HuH-7.5 (cell line): Measurements from ENCODE around the gene TXNRD2.
"Not testable (repeated sequence)": the region's sequence is repeated elsewhere in the genome, so short reads cannot be mapped to it uniquely, and the experiment has no call there.

Experiments
- DNase-seq: peaks from one replicate; pipeline ENCODE4 v3.0.0; 2011; ENCODE audit warnings: low spot score

Gene TXNRD2

DNA sequence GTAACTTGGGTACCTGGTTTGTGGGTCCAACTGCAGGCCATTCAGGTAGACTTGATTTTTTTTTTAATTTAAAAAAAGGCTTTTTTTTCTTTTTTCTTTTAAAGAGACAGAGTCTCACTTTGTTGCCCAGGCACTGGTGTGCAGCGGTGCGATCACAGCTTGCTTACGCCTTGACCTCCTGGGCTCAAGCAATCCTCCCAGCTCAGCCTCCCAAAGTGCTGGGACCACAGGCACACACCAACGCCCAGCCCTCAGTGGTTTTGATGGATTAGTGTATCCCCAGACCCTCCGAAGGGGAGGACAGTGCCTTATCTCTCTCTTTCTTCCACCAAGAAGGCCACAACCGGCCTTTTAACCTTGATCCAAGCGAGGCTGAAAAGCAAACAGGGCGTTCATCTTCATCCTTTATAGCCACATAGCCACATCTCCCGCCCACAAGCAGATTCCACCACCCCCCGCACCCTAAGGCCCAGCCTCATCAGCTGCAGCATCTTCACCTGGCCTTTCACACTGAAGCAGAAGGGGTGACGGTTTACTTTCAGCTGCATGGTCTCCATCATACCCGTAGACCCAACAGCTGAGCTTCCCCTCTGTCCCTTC lies 17.6 kb downstream of the TXNRD2 start:
- DNase-seq: no peak

GRCh38 chr22:19921544-19922081 lies 20.0 kb downstream of the TXNRD2 start:
- DNase-seq: no peak

GRCh38 chr22:19919701-19920363 lies 21.8 kb downstream of the TXNRD2 start:
- no peak for DNase-seq

DNA sequence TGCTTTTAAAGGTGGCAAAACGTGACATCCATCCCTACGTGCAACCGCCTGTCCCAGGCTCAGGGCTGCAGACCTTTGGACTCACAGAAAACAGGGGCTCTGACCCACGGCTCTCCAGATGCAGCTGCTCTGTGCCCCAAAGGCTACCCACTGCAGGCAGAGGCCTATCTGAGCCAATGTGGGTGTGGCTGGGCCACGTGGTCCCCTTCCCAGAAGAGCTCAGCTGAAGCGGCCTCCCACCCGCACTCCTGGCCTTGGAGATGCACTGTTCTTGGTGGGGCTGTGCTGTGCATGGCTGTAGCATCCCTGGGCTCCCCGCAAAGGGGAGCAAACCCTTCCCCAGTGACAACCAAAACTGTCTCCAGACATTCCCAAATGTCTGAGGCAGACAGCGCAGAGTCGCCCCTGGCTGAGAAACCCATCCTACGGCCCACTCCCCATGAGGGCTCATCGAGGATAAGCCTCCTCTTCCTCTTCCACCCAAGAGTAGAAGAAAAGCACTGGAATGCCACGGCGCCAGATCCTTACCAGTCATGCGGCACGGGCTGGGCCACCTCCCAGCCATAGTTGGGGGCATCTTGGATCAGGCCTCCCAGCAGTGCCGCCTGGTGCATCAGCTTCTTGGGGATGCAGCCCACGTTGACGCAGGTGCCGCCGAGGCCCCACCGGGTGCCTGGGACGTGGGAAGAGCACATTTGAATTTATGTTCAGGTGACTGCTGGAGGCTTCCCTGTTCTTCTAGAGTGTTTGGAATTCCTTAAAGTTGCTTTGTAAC lies 23.1 kb downstream of the TXNRD2 start:
- DNase-seq: no peak

- DNase-seq: no peak
Observed at GRCh38 chr22:19917389-19918138, 24.1 kb downstream of the TXNRD2 start.

DNA sequence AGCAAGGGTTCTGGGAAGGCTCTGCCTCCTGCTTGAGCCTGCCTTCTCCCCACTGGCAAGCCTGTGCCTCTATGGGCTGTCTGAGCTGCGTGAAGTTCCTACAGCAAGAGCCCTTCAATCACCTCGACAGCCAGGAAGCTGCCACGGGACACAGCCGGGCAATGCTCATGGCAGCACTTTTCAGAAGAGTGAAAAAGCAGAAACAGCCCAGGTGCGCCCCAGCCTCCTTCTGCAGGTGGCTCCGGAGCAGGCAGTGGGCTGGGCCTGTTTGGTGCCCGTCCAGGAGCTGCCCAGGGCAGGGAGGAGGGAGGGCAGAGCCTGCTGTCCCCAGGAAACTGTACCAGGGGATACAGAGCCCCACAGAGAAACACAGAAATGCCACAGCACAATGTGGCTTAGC lies 24.7 kb downstream of the TXNRD2 start:
- no peak for DNase-seq

DNA sequence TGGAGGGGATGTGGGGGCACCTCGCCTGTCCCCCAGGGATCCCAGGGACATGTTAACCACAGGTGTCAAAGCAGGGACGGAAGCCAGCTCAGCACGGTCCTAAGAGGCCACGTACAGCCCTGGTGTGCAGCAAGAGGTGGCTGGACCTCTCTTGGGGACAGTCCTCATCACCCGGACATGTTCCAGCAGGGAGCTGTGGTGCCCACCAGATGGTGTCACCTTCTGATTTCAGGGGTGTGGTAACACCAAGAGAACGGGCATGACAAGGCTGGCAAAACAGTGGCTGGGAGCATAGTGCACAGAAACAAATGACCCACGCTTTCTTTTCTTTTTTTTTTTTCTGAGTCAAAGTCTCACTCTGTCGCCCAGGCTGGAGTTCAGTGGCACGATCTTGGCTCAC lies 25.6 kb downstream of the TXNRD2 start:
- no peak for DNase-seq

- no peak for DNase-seq
Observed at GRCh38 chr22:19915287-19915954, 26.2 kb downstream of the TXNRD2 start.

- DNase-seq: no peak
Observed at GRCh38 chr22:19914201-19914943, 27.2 kb downstream of the TXNRD2 start.

DNA sequence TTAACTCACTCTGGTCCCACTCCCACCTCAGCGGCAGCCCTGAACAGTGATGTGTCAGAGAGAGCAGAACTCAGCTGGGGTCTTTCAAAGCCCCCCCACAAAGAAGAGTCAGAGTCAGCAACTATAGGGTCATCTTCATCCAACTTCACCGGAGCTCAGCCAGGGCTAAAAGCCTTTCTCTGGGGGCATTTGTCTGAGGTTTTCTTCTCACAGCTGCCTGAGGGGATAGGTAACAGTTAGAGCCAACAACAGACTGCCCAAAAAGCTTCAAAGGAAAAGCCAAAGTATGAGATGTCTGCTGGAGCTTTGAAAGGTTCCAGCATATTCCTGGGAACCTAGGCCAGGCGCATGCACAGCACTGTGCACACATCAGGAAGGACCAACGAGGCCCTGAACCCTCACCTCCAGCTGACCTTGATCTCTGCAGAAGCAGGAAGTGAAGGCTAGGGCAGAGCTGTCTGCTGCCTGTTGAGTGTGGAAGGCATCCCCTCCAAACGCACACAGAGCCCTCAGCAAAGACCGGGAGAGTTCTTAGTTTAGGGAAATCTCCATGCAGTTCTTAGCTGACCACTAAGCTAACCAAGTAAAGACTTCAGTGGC lies 28.2 kb downstream of the TXNRD2 start:
- DNase-seq: no peak

- DNase-seq: no peak
Observed at GRCh38 chr22:19912271-19912999, 29.2 kb downstream of the TXNRD2 start.

GRCh38 chr22:19911540-19912270 lies 29.9 kb downstream of the TXNRD2 start:
- DNase-seq: no peak

DNA sequence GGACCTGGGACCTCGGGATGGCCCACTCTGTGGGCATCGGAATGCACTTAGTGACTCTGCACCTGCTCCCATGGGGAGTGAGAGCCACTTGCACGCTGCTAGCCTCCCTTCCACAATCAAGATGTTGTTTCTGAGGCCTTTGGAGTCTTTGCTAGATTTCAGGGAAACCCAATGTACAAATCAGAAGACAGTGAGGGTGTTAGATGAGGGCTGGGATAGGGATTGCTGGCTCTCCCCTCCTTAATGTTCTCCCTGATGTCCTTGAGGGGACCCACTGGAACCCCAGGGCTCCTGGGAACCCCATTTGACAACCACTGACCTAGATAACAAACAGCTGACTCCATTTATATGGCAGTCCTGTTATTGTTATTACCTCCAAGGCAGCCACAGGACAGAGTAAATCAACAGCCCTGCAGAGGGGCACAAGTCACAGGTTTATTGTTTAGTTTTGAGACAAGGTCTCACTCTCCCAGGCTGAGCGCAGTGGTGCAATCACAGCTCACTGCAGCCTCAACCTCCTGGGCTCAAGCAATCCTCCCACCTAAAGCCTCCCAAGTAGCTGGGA lies 31.4 kb downstream of the TXNRD2 start:
- no peak for DNase-seq

GRCh38 chr22:19909350-19910179 lies 32.1 kb downstream of the TXNRD2 start:
- DNase-seq: peak; percentile 87

DNA sequence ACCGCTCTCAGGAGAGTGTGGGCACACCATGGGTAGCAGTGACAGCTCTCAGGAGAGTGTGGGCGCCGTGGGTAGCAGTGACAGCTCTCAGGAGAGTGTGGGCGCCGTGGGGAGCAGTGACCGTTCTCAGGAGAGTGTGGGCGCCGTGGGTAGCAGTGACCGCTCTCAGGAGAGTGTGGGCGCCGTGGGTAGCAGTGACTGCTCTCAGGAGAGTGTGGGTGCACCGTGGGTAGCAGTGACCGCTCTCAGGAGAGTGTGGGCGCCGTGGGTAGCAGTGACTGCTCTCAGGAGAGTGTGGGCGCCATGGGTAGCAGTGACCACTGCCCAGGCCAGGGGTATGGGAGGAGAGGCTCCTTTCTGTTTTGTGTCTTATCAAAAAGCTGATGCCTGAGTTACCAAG lies 33.7 kb downstream of the TXNRD2 start:
- not testable (repeated sequence) for DNase-seq

DNA sequence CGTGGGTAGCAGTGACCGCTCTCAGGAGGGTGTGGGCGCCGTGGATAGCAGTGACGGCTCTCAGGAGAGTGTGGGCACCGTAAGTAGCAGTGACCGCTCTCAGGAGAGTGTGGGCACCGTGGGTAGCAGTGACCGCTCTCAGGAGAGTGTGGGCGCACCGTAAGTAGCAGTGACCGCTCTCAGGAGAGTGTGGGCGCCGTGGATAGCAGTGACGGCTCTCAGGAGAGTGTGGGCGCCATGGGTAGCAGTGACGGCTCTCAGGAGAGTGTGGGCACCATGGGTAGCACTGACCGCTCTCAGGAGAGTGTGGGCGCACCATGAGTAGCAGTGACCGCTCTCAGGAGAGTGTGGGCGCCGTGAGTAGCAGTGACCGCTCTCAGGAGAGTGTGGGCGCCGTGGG lies 34.8 kb downstream of the TXNRD2 start:
- DNase-seq: not testable (repeated sequence)

DNA sequence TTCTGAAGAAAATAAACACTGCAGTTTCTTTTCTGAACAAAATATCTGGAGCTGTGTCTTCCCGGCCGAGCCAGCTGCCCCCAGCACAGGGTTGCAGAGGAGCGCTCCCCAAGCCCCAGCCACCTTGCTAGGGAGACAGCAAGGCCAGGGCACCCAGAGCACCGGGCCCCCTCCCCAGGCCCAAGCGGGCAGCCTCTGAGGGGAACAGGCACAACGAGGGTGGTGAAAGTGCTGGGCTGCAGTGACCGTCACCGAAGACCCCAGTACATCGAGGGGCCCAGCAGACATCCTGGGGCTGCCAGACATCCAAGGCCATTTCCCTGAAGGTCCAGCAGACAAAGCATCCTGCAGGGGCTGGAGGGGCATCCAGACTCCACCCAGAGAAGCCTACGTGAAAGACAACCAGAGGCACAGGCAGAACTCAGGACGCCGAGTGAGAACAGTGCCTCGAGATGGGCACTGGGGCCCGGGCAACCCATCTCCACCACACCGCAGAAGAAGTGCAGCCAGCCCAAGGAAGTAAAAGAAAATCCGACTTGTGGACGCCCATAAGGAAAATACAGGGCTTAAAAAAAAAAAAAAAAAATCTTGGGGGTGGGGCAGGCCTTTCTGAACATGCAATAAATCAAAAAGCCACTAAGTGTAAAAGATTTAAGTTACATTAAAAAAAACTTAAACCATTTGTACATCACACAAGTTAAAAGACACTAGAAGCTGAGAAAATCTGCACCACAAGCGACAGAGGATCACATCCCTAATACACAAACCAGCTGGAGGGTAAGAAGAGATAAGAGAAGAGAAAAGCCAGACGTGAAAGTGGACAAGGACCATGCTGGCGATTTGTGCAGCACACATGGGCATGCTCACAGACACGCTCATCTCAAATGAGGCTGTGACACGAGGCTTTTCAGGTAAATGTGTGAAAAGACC lies 36.0 kb downstream of the TXNRD2 start:
- no peak for DNase-seq
